HFFc6 (cell line): ENCODE data around the gene NFE2L1. TPM values are rescaled to one million over a fixed set of nuclear protein-coding genes. Genes with fewer than 3 reads are reported as not detected.

Experiments used
- DNase-seq: peaks from one replicate; pipeline ENCODE4 v3.0.0-alpha.2; 2018
- H3K27ac Mint-ChIP-seq: 2 replicates; pipeline ENCODE4 v1.8.0; 2020; ENCODE audit warnings: mild to moderate bottlenecking, mixed read lengths
- H3K27me3 Mint-ChIP-seq: 2 replicates; pipeline ENCODE4 v1.8.0; 2021; ENCODE audit warnings: mild to moderate bottlenecking, moderate library complexity, mixed read lengths; ENCODE audit not compliant: insufficient read depth
- H3K36me3 Mint-ChIP-seq: 2 replicates; pipeline ENCODE4 v1.8.0; 2021; ENCODE audit warnings: low read depth, mixed read lengths
- H3K4me1 Mint-ChIP-seq: 2 replicates; pipeline ENCODE4 v1.8.0; 2020; ENCODE audit warnings: low read depth, mixed read lengths
- H3K4me3 Mint-ChIP-seq: 2 replicates; pipeline ENCODE4 v1.8.0; 2020; ENCODE audit warnings: mild to moderate bottlenecking, moderate library complexity, mixed read lengths
- H3K9me3 Mint-ChIP-seq: 2 replicates; pipeline ENCODE4 v1.8.0; 2020; ENCODE audit warnings: mild to moderate bottlenecking, mixed read lengths
- microRNA-seq: library from miRNA; unstranded; fragments of <30 nt; microRNA quantifications from one replicate; pipeline ENCODE4, GENCODE V29; 2019
- total RNA-seq, 6 experiments: library from RNA; stranded (reverse); fragmentation: NEBNext Ultra II Directional; extraction: Animal tissue kit (Norgen Biotek cat#: 25700); gene quantifications; 2 replicates in 1 of 6; 3 replicates in 5 of 6; pipeline ENCODE4 v1.2.3, GENCODE V29; 2021
- TF ChIP-seq, protein P1 (sequence below): fragments of 200-600 bp; sonication (generic); IDR thresholded peaks from 2 replicates; pipeline ENCODE4 v1.5.0; 2021; ENCODE audit warnings: antibody characterized with exemption, mild to moderate bottlenecking

The NFE2L1 gene
- total RNA-seq, 6 experiments from 2014 or later, result 181 to 207 (median 193) TPM

- peaks cover 1% of the 10 kb centered on the region; the same call in 1 of the 2 replicates for H3K36me3 Mint-ChIP-seq
- peaks cover 28% of the 10 kb centered on the region for H3K4me1 Mint-ChIP-seq
- H3K4me3 Mint-ChIP-seq, result peak overlapping the region; percentile 94
- peaks cover 8% of the 10 kb centered on the region for H3K9me3 Mint-ChIP-seq
- TF ChIP-seq, protein P1, sequence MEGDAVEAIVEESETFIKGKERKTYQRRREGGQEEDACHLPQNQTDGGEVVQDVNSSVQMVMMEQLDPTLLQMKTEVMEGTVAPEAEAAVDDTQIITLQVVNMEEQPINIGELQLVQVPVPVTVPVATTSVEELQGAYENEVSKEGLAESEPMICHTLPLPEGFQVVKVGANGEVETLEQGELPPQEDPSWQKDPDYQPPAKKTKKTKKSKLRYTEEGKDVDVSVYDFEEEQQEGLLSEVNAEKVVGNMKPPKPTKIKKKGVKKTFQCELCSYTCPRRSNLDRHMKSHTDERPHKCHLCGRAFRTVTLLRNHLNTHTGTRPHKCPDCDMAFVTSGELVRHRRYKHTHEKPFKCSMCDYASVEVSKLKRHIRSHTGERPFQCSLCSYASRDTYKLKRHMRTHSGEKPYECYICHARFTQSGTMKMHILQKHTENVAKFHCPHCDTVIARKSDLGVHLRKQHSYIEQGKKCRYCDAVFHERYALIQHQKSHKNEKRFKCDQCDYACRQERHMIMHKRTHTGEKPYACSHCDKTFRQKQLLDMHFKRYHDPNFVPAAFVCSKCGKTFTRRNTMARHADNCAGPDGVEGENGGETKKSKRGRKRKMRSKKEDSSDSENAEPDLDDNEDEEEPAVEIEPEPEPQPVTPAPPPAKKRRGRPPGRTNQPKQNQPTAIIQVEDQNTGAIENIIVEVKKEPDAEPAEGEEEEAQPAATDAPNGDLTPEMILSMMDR, result no peak
- DNase-seq, result no peak
- H3K27ac Mint-ChIP-seq, result peak overlapping the region; percentile 91
- no peaks in the 10 kb centered on the region; the same call in 1 of the 2 replicates for H3K27me3 Mint-ChIP-seq
Observed at GRCh38 chr17:48106802-48107136, 58.6 kb downstream of the NFE2L1 start.

- Mint-ChIP-seq H3K9me3 (peaks cover 8% of the 10 kb centered on the region), H3K4me1 (peaks cover 28% of the 10 kb centered on the region), H3K4me3 (peak within 1 kb of the TSS; percentile 94), H3K36me3 (peaks cover 7% of the 10 kb centered on the region; the same call in 1 of the 2 replicates), H3K27ac (peak within 1 kb of the TSS; percentile 91), H3K27me3 (no peaks in the 10 kb centered on the region; the same call in 1 of the 2 replicates)
- peak; percentile 70 for DNase-seq
- TF ChIP-seq, protein P1, result peak; percentile 49
Observed at GRCh38 chr17:48107137-48108055, 59.2 kb downstream of the NFE2L1 start, which contains the start of gene SNX11. Gene SNX11, plus strand, starts transcription at chr17:48107766. Its CDS starts 4,278 bp downstream, at chr17:48112044.

- Mint-ChIP-seq H3K4me3 (no peak overlapping the region), H3K27ac (no peak overlapping the region), H3K4me1 (peaks cover 28% of the 10 kb centered on the region), H3K36me3 (peaks cover 12% of the 10 kb centered on the region; the same call in 1 of the 2 replicates), H3K9me3 (no peaks in the 10 kb centered on the region), H3K27me3 (no peaks in the 10 kb centered on the region; the same call in 1 of the 2 replicates)
- DNase-seq, result no peak
- TF ChIP-seq, protein P1, result no peak
Observed at GRCh38 chr17:48110761-48111160, 62.6 kb downstream of the NFE2L1 start.

Small RNA genes within 50 kb of the gene (microRNA-seq; reads per million reads assigned to microRNA genes)
- 1,260 reads per million, percentile 76 among the genes with 10 or more reads in this experiment for gene MIR152

Other genes starting within 250 kb of the NFE2L1 start
- 10 to 100 TPM in 2 of 6 experiments, 1 to 10 TPM in 4; 7.0 to 10.7 (median 9.2) TPM for gene OSBPL7, start 226.6 kb upstream of the NFE2L1 start, total RNA-seq
- gene MRPL10, start 216.8 kb upstream of the NFE2L1 start, total RNA-seq, result 10 to 100 TPM; 39.4 to 48.0 (median 43.7) TPM
- 1 to 10 TPM in 1 of 6 experiments, under 1 TPM in 5; 0.41 to 1.1 (median 0.83) TPM for gene LRRC46, start 216.7 kb upstream of the NFE2L1 start, total RNA-seq
- 10 to 100 TPM; 33.9 to 46.6 (median 39.1) TPM for gene SCRN2, start 207.1 kb upstream of the NFE2L1 start, total RNA-seq
- 1 to 10 TPM in 4 of 6 experiments, under 1 TPM in 2; 0.45 to 1.2 (median 1.1) TPM for gene SP6, start 197.2 kb upstream of the NFE2L1 start, total RNA-seq
- 10 to 100 TPM; 10.7 to 17.5 (median 16.4) TPM for gene SP2, start 152.1 kb upstream of the NFE2L1 start, total RNA-seq
- gene PNPO, start 106.8 kb upstream of the NFE2L1 start, total RNA-seq, result 10 to 100 TPM; 46.0 to 55.5 (median 51.1) TPM
- not detected for gene PRR15L, start 90.5 kb upstream of the NFE2L1 start, total RNA-seq
- 10 to 100 TPM; 78.4 to 91.3 (median 81.8) TPM for gene CDK5RAP3, start 77.2 kb upstream of the NFE2L1 start, total RNA-seq
- gene COPZ2, start 10.6 kb upstream of the NFE2L1 start, total RNA-seq, result 100 to 1,000 TPM; 209 to 260 (median 211) TPM
- gene CBX1, start 53.1 kb downstream of the NFE2L1 start, total RNA-seq, result 10 to 100 TPM; 62.2 to 82.1 (median 74.0) TPM
- 10 to 100 TPM; 16.5 to 21.9 (median 19.6) TPM for gene SNX11, start 59.4 kb downstream of the NFE2L1 start, total RNA-seq